Gastrocnemius medialis (tissue), 4 donors: Measurements from ENCODE around the gene FAM50A. TPM values are rescaled to one million over a fixed set of nuclear protein-coding genes. Genes with fewer than 3 reads are reported as not detected.

ENCODE experiments used
- ATAC-seq, 2 donors: fragments of 150-250 bp; one replicate each; pipeline ENCODE4 v1.9.1; 2016
- DNase-seq, 2 donors: peaks; one replicate each; pipeline ENCODE4 v3.0.0-alpha.2; 2019
- H3K27ac ChIP-seq, 4 donors: fragments of 200-600 bp; sonication (generic); 1 replicate in 1 of 4; 2 replicates in 3 of 4; pipeline ENCODE4 v1.5.1; 2016 to 2018; ENCODE audit warnings: mild to moderate bottlenecking in 2 of 4, moderate library complexity in 1 of 4
- H3K27me3 ChIP-seq, 3 donors: fragments of 200-600 bp; sonication (generic) in 2 of 3; 1 replicate in 1 of 3; 2 replicates in 2 of 3; pipeline versions ENCODE4 v1.5.1 to v1.6.0; 2016 to 2019; ENCODE audit warnings: mild to moderate bottlenecking in 1 of 3, moderate library complexity in 1 of 3
- H3K36me3 ChIP-seq, 2 donors: fragments of 200-600 bp; sonication (generic) in 1 of 2; one replicate each; pipeline ENCODE4 v1.5.1; 2017 to 2018
- H3K4me1 ChIP-seq, 2 donors: fragments of 200-600 bp; sonication (generic) in 1 of 2; one replicate each; pipeline ENCODE4 v1.5.1; 2016 to 2017; ENCODE audit warnings: mild to moderate bottlenecking in 2 of 2
- H3K4me3 ChIP-seq, 4 donors: fragments of 200-600 bp; sonication (generic) in 3 of 4; 1 replicate in 1 of 4; 2 replicates in 3 of 4; pipeline ENCODE4 v1.5.1; 2016 to 2019; ENCODE audit warnings: mild to moderate bottlenecking in 2 of 4
- H3K9me3 ChIP-seq, 3 donors: fragments of 200-600 bp; sonication (generic) in 2 of 3; 1 replicate in 1 of 3; 2 replicates in 2 of 3; pipeline ENCODE4 v1.5.1; 2016 to 2019
- POLR2A ChIP-seq, 2 donors: fragments of 450-650 bp; IDR thresholded peaks; one replicate each; pipeline ENCODE4 v1.6.1; 2017; ENCODE audit warnings: antibody characterized with exemption in 2 of 2, mild to moderate bottlenecking in 2 of 2, moderate library complexity in 2 of 2
- in situ Hi-C, 4 donors: fragments of 200-750 bp; cut with MboI; loops; one replicate each; pipeline versions ENCODE4 v1.15.0 to v1.8.0; 2017; ENCODE audit warnings: low sequenced_read_pairs in 4 of 4
- intact Hi-C: fragments of 100-400 bp; cut with DNase I; formaldehyde crosslinking; loops from one replicate; pipeline ENCODE4 v1.15.1; 2023; ENCODE audit warnings: low total_unique reads
- total RNA-seq, 4 donors: library from RNA; depleted of rRNA; stranded (reverse); fragments of >200 nt; gene quantifications; one replicate each; pipeline versions ENCODE4 v1.1.0 to v1.2.3, GENCODE V29; 2016
- TF ChIP-seq, protein P1 (sequence below), 5 experiments: fragments of 450-650 bp in 3 of 5; fragments of 200-600 bp in 2 of 5; sonication (generic) in 2 of 5; IDR thresholded peaks in 4 of 5; conservative IDR thresholded peaks in 1 of 5; 1 replicate in 4 of 5; 2 replicates in 1 of 5; pipeline ENCODE4 v1.5.1; 2016 to 2019; ENCODE audit warnings: antibody characterized with exemption in 5 of 5, mild to moderate bottlenecking in 3 of 5, moderate library complexity in 3 of 5

FAM50A gene
- total RNA-seq, 4 donors from 2014 or later: 30.9 to 55.4 (median 45.3) TPM

DNA sequence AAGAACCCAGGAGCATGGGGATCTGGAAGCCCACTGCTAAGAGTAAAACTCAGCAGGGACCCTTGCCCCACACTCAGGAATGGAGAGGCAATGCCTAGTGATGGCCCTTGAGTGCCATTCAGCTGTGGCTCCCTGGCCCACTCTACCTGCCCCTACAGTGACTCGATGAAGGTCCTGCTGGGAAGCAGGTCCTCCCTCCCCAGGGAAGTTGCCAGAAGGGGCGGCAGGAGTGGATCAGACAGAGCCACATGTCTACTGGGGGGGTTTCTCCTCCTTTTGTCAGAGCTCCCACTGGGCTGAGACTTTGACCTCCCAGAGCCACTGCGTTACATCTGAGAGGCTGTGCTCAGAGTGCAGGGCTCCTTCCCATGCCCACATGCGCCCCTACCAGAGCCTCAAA is 45.2 kb downstream of the FAM50A start:
- H3K9me3 ChIP-seq: no peaks in the 10 kb centered on the region
- peak overlapping the region in 2 of 4 donors; percentile 60 to 69 for H3K4me3 ChIP-seq
- in situ Hi-C loops (no loop called here), intact Hi-C loops (loop anchor here (5.0 kb wide), 2 partner anchors 77 to 92 kb away; partner anchors contain the start of genes RPL10 and TAFAZZIN)
- peak overlapping the region in 3 of 4 donors; percentile 89 to 95 (median 91) for H3K27ac ChIP-seq
- TF ChIP-seq, protein P1, sequence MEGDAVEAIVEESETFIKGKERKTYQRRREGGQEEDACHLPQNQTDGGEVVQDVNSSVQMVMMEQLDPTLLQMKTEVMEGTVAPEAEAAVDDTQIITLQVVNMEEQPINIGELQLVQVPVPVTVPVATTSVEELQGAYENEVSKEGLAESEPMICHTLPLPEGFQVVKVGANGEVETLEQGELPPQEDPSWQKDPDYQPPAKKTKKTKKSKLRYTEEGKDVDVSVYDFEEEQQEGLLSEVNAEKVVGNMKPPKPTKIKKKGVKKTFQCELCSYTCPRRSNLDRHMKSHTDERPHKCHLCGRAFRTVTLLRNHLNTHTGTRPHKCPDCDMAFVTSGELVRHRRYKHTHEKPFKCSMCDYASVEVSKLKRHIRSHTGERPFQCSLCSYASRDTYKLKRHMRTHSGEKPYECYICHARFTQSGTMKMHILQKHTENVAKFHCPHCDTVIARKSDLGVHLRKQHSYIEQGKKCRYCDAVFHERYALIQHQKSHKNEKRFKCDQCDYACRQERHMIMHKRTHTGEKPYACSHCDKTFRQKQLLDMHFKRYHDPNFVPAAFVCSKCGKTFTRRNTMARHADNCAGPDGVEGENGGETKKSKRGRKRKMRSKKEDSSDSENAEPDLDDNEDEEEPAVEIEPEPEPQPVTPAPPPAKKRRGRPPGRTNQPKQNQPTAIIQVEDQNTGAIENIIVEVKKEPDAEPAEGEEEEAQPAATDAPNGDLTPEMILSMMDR (IDR thresholded peaks at IDR 0.05 in 4 of 5, conservative IDR thresholded peaks at IDR 0.05 in 1 of 5): no peak
- no peaks in the 10 kb centered on the region for H3K36me3 ChIP-seq
- ATAC-seq (no peak), DNase-seq (no peak)
- no peaks in the 10 kb centered on the region for H3K27me3 ChIP-seq
- H3K4me1 ChIP-seq: peaks cover 13 to 27% of the 10 kb centered on the region in 2 donors

GRCh38 chrX:154490021-154490413 is 46.1 kb downstream of the FAM50A start:
- intact Hi-C loops (loop anchor here (1.0 to 5.0 kb wide), 3 partner anchors 26 to 53 kb away; partner anchors contain the start of genes FAM3A and GDI1), in situ Hi-C loops (no loop called here)
- peak in 1 of 2 donors; percentile 18 for DNase-seq
- no peaks in the 10 kb centered on the region for H3K27me3 ChIP-seq
- peak overlapping the region; percentile 89 to 95 (median 92) for H3K27ac ChIP-seq
- no peaks in the 10 kb centered on the region for H3K9me3 ChIP-seq
- peak; percentile 9 to 31 for ATAC-seq
- H3K36me3 ChIP-seq: no peaks in the 10 kb centered on the region
- H3K4me3 ChIP-seq: peak overlapping the region; percentile 60 to 70 (median 67)
- H3K4me1 ChIP-seq: peaks cover 7 to 19% of the 10 kb centered on the region in 2 donors
- TF ChIP-seq POLR2A (IDR thresholded peaks at IDR 0.05): no peak
- TF ChIP-seq, protein P1 (IDR thresholded peaks at IDR 0.05 in 4 of 5, conservative IDR thresholded peaks at IDR 0.05 in 1 of 5): no peak

- DNase-seq (peak; percentile 84 to 91), ATAC-seq (peak; percentile 79)
- H3K36me3 ChIP-seq: no peaks in the 10 kb centered on the region
- H3K9me3 ChIP-seq: no peaks in the 10 kb centered on the region
- H3K27ac ChIP-seq: peak within 1 kb of the TSS; percentile 89 to 95 (median 92)
- H3K4me1 ChIP-seq: peaks cover 2 to 13% of the 10 kb centered on the region in 2 donors
- no peaks in the 10 kb centered on the region for H3K27me3 ChIP-seq
- peak within 1 kb of the TSS; percentile 60 to 80 (median 67) for H3K4me3 ChIP-seq
- in situ Hi-C loops (no loop called here), intact Hi-C loops (loop anchor here (1.0 to 5.0 kb wide), 3 partner anchors 26 to 54 kb away; partner anchors contain the start of genes FAM3A and GDI1)
- TF ChIP-seq, protein P1 (IDR thresholded peaks at IDR 0.05 in 4 of 5, conservative IDR thresholded peaks at IDR 0.05 in 1 of 5): no peak
- peak; percentile 93 for TF ChIP-seq POLR2A (IDR thresholded peaks at IDR 0.05)
Measured at GRCh38 chrX:154490414-154491083, 46.6 kb downstream of the FAM50A start, which contains the start of gene SLC10A3. Gene SLC10A3, minus strand, starts transcription at chrX:154490629. Its CDS starts 1,689 bp downstream, at chrX:154488940.

DNA sequence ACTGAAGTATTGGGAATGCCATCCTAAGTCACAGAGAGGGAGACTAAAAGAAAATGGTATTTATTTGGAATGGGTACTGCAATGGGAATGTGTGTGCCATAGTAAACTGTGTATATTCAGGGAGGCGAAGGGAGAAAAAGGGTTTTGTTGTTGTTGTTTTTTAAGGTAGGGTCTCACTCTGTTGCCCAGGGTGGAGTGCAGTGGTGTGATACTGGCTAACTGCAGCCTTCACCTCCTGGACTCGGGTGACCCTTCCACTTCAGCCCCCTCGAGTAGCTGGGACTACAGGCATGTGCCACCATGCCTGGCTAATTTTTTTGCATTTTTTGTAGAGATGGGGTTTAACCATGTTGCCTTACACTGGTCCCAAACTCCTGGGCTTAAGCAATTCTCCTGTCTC is 50.8 kb downstream of the FAM50A start:
- no peaks in the 10 kb centered on the region for H3K36me3 ChIP-seq
- DNase-seq (no peak), ATAC-seq (no peak)
- no peaks in the 10 kb centered on the region for H3K4me1 ChIP-seq
- H3K27me3 ChIP-seq: no peaks in the 10 kb centered on the region
- intact Hi-C loops: loop anchor here (5.0 kb wide), 1 partner anchor 38 kb away; no protein-coding TSS in a partner anchor
- H3K27ac ChIP-seq: no peak overlapping the region
- in situ Hi-C loops: no loop called here
- H3K4me3 ChIP-seq: no peak overlapping the region
- no peaks in the 10 kb centered on the region for H3K9me3 ChIP-seq
- TF ChIP-seq, protein P1 (IDR thresholded peaks at IDR 0.05 in 4 of 5, conservative IDR thresholded peaks at IDR 0.05 in 1 of 5): no peak
- no peak for TF ChIP-seq POLR2A (IDR thresholded peaks at IDR 0.05)
